Kidney (tissue), 14 donors: ENCODE measurements around the gene IMMP2L. TPM values are rescaled to one million over a fixed set of nuclear protein-coding genes. Genes with fewer than 3 reads are reported as not detected.

Source experiments
- DNase-seq, 5 donors: peaks; one replicate each; pipeline ENCODE4 v3.0.0-alpha.2; 2013 to 2020
- FAIRE-seq: peaks from 2 replicates; lab custom pipeline; 2012; peaks lifted over from hg19 to GRCh38; lab: Jason Lieb, UNC
- H3K27ac ChIP-seq, 2 donors: one replicate each; pipeline ENCODE4 v1.7.0; 2013; ENCODE audit warnings: low read depth in 2 of 2, low read length in 2 of 2, inconsistent platforms in 1 of 2
- H3K27me3 ChIP-seq: one replicate; pipeline ENCODE4 v1.7.1; 2013; ENCODE audit warnings: low read length, inconsistent platforms; ENCODE audit not compliant: control insufficient read depth, insufficient read depth
- H3K36me3 ChIP-seq, 3 donors: one replicate each; pipeline versions ENCODE4 v1.7.0 to v1.7.1; 2013; ENCODE audit warnings: low read length in 3 of 3, control low read depth in 1 of 3, inconsistent platforms in 1 of 3; ENCODE audit not compliant: insufficient read depth in 3 of 3, control insufficient read depth in 2 of 3
- H3K4me1 ChIP-seq, 3 donors: one replicate each; pipeline versions ENCODE4 v1.7.0 to v1.7.1; 2013; ENCODE audit warnings: low read length in 3 of 3, inconsistent platforms in 1 of 3, low read depth in 1 of 3; ENCODE audit not compliant: control insufficient read depth in 2 of 3, insufficient read depth in 2 of 3
- H3K4me3 ChIP-seq, 3 donors: one replicate each; pipeline versions ENCODE4 v1.7.0 to v1.8.1; 2013; ENCODE audit warnings: low read length in 3 of 3, control low read depth in 1 of 3, inconsistent platforms in 1 of 3
- H3K9ac ChIP-seq, 3 donors: one replicate each; pipeline versions ENCODE4 v1.7.0 to v1.7.1; 2013; ENCODE audit warnings: low read length in 3 of 3, control low read depth in 1 of 3, inconsistent platforms in 1 of 3
- H3K9me3 ChIP-seq, 3 donors: one replicate each; pipeline versions ENCODE4 v1.7.0 to v1.7.1; 2013; ENCODE audit warnings: low read length in 3 of 3, control low read depth in 1 of 3, inconsistent platforms in 1 of 3; ENCODE audit not compliant: control insufficient read depth in 2 of 3, insufficient read depth in 1 of 3
- CTCF ChIP-seq: IDR thresholded peaks from 3 replicates; pipeline ENCODE4 v1.5.1; 2012; ENCODE audit warnings: mild to moderate bottlenecking, moderate library complexity, borderline replicate concordance; ENCODE audit not compliant: insufficient read depth; ENCODE audit errors: extremely low read depth
- intact Hi-C: fragments of 100-400 bp; cut with DNase I; formaldehyde crosslinking; loops from one replicate; pipeline ENCODE4 v1.11.1; 2022
- polyA plus RNA-seq: library from polyadenylated mRNA; stranded (reverse); fragments of 350-450 nt; fragmentation: Illumina TruSeq; extraction: RNeasy Lipid Tissue Mini Kit (QIAGEN cat#74804); gene quantifications from one replicate; pipeline ENCODE4 v1.2.3, GENCODE V29; 2014; ENCODE audit warnings: low read depth, low replicate concordance; ENCODE audit not compliant: insufficient read depth
- total RNA-seq: library from RNA; stranded (reverse); fragmentation: NEBNext Ultra II Directional; extraction: Animal tissue kit (Norgen Biotek cat#: 25700); gene quantifications from one replicate; pipeline ENCODE4 v1.2.1, GENCODE V29; 2021
- donor health status: control.
- donor health status: control.
- donor health status: control.
- donor health status: control.
- donor health status: control.
- donor health status: DM: yes; HTN: yes; CAD: no.
- donor health status: Normal renal cell carcinoma (clear cell type).

The IMMP2L gene
- total and polyA plus RNA-seq, 2 donors from 2014 or later = 46.4 to 52.1 TPM

- intact Hi-C loops = no loop called here
- no peak overlapping the region for H3K27ac ChIP-seq
- no peak for TF ChIP-seq CTCF
- no peaks in the 10 kb centered on the region for H3K27me3 ChIP-seq
- no peak overlapping the region for H3K4me3 ChIP-seq
- FAIRE-seq (no peak), DNase-seq (no peak)
- no peak overlapping the region for H3K9ac ChIP-seq
- H3K4me1 ChIP-seq = no peaks in the 10 kb centered on the region
- H3K36me3 ChIP-seq = no peaks in the 10 kb centered on the region
- no peaks in the 10 kb centered on the region for H3K9me3 ChIP-seq
Observed at GRCh38 chr7:111312966-111313365, 249.3 kb downstream of the IMMP2L start.

- Histone ChIP-seq H3K4me3 (no peak overlapping the region), H3K27me3 (no peaks in the 10 kb centered on the region), H3K27ac (no peak overlapping the region), H3K36me3 (no peaks in the 10 kb centered on the region), H3K4me1 (no peaks in the 10 kb centered on the region), H3K9me3 (no peaks in the 10 kb centered on the region), H3K9ac (no peak overlapping the region)
- intact Hi-C loops = no loop called here
- DNase-seq (no peak), FAIRE-seq (no peak)
- TF ChIP-seq CTCF = no peak
Observed at GRCh38 chr7:111308691-111309090, 253.6 kb downstream of the IMMP2L start.

DNA sequence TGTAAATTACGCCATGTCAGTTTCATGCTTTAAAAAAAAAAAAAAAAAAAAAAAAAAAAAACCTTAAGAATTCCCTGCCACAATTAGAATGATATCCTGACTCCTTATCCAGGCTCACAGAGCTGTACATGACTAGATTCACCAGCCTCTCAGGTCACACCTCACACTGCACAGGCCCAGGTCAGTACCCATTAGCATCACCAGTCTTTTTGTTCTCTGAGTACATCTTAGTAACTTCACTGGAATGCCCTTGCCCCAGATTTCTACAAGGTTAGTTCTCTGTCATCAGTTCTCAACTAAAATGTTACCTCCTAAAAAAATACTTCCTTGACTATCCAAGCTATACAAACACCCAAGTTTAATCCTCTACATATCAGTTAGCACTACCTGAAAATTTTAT lies 260.4 kb downstream of the IMMP2L start:
- no peak for TF ChIP-seq CTCF
- FAIRE-seq = no peak
- Histone ChIP-seq H3K4me3 (no peak overlapping the region), H3K9me3 (no peaks in the 10 kb centered on the region), H3K27me3 (no peaks in the 10 kb centered on the region), H3K4me1 (no peaks in the 10 kb centered on the region), H3K9ac (no peak overlapping the region), H3K27ac (no peak overlapping the region), H3K36me3 (no peaks in the 10 kb centered on the region)
- no peak for DNase-seq
- intact Hi-C loops = no loop called here

DNA sequence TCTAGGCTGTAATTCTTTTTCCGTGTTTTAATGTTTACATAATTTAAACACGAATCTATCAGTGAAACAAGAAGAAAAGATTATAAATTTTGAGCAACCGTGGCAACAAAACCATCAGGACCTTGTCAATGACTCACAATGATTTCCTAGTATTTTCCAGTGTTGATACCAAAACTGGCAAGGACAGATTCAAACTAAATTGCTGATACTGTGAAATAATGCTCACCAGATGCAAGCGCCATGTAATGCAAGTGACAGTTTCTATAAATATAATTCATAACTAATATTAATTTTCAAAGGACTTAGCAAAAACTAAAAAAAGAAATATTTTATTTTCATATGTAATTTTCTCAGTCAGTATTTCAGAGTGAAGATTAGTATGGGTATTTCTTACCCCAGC lies 267.8 kb downstream of the IMMP2L start:
- no peak for FAIRE-seq
- Histone ChIP-seq H3K4me3 (no peak overlapping the region), H3K27ac (no peak overlapping the region), H3K27me3 (no peaks in the 10 kb centered on the region), H3K4me1 (no peaks in the 10 kb centered on the region), H3K36me3 (no peaks in the 10 kb centered on the region), H3K9me3 (no peaks in the 10 kb centered on the region), H3K9ac (no peak overlapping the region)
- intact Hi-C loops = no loop called here
- no peak for TF ChIP-seq CTCF
- DNase-seq = no peak
